Measurements from ENCODE around the gene RACGAP1.

Gene RACGAP1

DNA sequence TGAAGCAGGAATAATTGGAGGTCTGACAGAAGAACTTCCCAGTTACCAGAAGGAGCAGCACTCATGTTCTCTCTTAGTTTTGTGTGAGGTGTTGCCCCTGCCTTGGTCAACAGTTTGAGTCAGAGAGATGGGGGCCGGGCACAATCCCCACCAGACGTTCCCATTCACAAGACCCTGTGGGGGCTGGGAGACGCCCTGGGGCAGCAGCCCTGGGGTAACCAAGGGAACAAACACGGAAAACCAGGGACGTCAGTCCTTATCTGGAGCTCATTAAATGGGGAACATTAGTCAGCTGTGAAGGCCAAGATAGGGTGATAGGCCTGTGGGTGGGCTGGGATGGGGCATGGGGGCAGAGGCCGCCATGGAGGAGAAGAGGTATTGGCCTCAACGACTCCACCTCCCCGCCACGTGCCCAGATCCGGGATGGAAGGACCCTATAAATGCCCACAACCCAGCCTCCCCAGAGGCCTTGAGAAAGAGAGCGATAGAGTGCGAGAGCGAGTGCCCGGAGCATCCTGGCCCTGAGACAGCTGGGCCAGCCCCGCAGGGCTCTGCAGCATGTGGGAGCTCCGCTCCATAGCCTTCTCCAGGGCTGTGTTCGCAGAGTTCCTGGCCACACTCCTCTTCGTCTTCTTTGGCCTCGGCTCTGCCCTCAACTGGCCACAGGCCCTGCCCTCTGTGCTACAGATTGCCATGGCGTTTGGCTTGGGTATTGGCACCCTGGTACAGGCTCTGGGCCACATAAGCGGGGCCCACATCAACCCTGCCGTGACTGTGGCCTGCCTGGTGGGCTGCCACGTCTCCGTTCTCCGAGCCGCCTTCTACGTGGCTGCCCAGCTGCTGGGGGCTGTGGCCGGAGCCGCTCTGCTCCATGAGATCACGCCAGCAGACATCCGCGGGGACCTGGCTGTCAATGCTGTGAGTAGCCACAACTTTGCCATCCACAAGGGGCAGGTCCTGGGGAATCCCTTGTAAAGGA, 74.7 kb downstream of the RACGAP1 start, which contains the start of gene AQP2:
Gene AQP2 (plus strand): TSS at position 465 of the 979 bp plus-strand sequence. CDS start 94 bp downstream, at position 559.
- H3K9me3 ChIP-seq (ENCODE audit: control insufficient read depth in 1 of 2, low read length in 2 of 2): no peaks in the 10 kb centered on the region
- H3K36me3 ChIP-seq (ENCODE audit: control insufficient read depth in 1 of 2, insufficient read depth in 2 of 2, low read length in 2 of 2): no peaks in the 10 kb centered on the region
- no peak within 1 kb of the TSS for H3K4me3 ChIP-seq (ENCODE audit: low read depth in 1 of 2, low read length in 2 of 2)
- no peaks in the 10 kb centered on the region for H3K4me1 ChIP-seq (ENCODE audit: control insufficient read depth in 1 of 2, insufficient read depth in 2 of 2, low read length in 2 of 2)
- H3K27me3 ChIP-seq (ENCODE audit: control insufficient read depth in 1 of 2, insufficient read depth in 2 of 2, low read length in 2 of 2): peaks cover 9% of the 10 kb centered on the region in 2 donors
- no peak within 1 kb of the TSS for H3K9ac ChIP-seq (ENCODE audit: low read depth in 1 of 2, low read length in 2 of 2)
- H3K27ac ChIP-seq (ENCODE audit: low read depth, low read length): no peak within 1 kb of the TSS

DNA sequence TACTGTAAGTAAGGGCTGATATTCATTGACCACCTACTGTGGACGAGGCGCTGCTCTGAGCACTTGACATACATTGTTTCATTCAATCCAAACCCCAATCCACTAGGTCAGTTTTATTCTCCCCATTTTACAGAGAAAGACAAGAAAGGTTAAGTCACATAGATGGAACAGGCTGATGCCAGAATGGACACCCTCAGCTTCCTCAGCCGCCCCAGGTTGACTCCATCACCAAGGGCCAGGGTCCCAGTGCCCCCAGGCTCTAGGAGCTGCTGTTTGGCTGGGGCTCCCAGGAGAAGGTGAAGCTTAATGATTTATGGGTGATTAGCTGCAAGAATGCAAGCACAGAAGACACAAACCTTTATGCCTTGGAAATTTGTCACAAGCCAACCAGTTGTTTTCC, 75.4 kb downstream of the RACGAP1 start:
- no peak overlapping the region for H3K27ac ChIP-seq (ENCODE audit: low read depth, low read length)
- peaks cover 7 to 9% of the 10 kb centered on the region in 2 donors for H3K27me3 ChIP-seq (ENCODE audit: control insufficient read depth in 1 of 2, insufficient read depth in 2 of 2, low read length in 2 of 2)
- no peaks in the 10 kb centered on the region for H3K4me1 ChIP-seq (ENCODE audit: control insufficient read depth in 1 of 2, insufficient read depth in 2 of 2, low read length in 2 of 2)
- H3K9ac ChIP-seq (ENCODE audit: low read depth in 1 of 2, low read length in 2 of 2): no peak overlapping the region
- no peaks in the 10 kb centered on the region for H3K36me3 ChIP-seq (ENCODE audit: control insufficient read depth in 1 of 2, insufficient read depth in 2 of 2, low read length in 2 of 2)
- H3K4me3 ChIP-seq (ENCODE audit: low read depth in 1 of 2, low read length in 2 of 2): no peak overlapping the region
- no peaks in the 10 kb centered on the region for H3K9me3 ChIP-seq (ENCODE audit: control insufficient read depth in 1 of 2, low read length in 2 of 2)

DNA sequence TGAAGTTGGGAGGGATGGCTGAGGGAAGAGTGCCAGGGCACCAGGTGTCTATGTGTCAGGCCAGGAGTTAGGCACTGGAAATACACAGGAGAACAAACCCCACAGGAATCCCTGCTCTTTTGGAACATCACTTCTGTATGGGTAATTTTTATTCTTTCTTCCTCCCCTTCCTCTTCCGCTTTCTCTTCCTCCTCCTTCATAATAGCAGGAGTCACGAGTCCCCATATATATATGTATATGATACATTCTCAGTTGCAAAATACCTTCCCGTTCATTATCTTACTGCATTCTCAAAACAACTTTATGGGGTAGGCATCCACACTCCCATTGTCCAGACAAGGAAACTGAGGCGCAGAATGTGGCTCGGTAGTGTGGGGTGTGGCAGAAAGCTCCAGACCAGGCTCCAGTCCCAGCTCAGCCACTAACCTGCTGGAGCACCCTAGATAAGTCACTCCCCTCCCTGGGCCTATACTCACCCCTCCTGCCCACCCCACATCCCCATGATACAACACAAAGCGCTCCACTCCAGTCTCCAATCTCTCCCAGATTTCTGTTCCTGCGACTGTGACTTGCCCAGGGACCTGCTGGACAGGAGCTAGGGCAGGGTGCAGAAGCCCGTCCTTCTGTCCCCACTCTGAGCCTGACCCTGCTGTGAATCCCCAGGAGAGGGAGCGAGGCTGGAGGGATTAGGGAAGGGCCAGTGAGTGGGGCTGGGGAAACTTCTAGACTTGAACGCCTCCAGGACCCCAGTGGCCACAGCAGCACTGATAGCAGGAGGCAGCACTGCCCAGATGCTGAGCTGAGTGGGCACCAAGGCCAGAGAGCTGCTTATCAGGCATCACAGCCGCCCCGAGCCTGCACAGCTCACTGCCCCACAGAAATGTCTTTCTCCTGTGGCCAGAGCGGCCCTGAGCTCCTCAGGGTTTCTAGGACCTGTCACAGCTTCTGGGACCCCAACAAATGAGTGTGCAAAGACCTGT, 76.1 kb downstream of the RACGAP1 start:
- H3K27ac ChIP-seq (ENCODE audit: low read depth, low read length): no peak overlapping the region

GRCh38 chr12:49947593-49948226, 77.6 kb downstream of the RACGAP1 start:
- no peak overlapping the region for H3K4me3 ChIP-seq (ENCODE audit: low read depth in 1 of 2, low read length in 2 of 2)
- no peak overlapping the region for H3K27ac ChIP-seq (ENCODE audit: low read depth, low read length)
- H3K9me3 ChIP-seq (ENCODE audit: control insufficient read depth in 1 of 2, low read length in 2 of 2): no peaks in the 10 kb centered on the region
- no peaks in the 10 kb centered on the region for H3K36me3 ChIP-seq (ENCODE audit: control insufficient read depth in 1 of 2, insufficient read depth in 2 of 2, low read length in 2 of 2)
- no peak overlapping the region for H3K9ac ChIP-seq (ENCODE audit: low read depth in 1 of 2, low read length in 2 of 2)
- no peaks in the 10 kb centered on the region for H3K27me3 ChIP-seq (ENCODE audit: control insufficient read depth in 1 of 2, insufficient read depth in 2 of 2, low read length in 2 of 2)
- H3K4me1 ChIP-seq (ENCODE audit: control insufficient read depth in 1 of 2, insufficient read depth in 2 of 2, low read length in 2 of 2): peaks cover 0 to 5% of the 10 kb centered on the region in 2 donors

More for the DNA sequence above, 76.1 kb downstream of the RACGAP1 start:
- Histone ChIP-seq H3K4me3 (ENCODE audit: low read depth in 1 of 2, low read length in 2 of 2) (no peak overlapping the region), H3K36me3 (ENCODE audit: control insufficient read depth in 1 of 2, insufficient read depth in 2 of 2, low read length in 2 of 2) (no peaks in the 10 kb centered on the region), H3K9me3 (ENCODE audit: control insufficient read depth in 1 of 2, low read length in 2 of 2) (no peaks in the 10 kb centered on the region), H3K4me1 (ENCODE audit: control insufficient read depth in 1 of 2, insufficient read depth in 2 of 2, low read length in 2 of 2) (no peaks in the 10 kb centered on the region), H3K9ac (ENCODE audit: low read depth in 1 of 2, low read length in 2 of 2) (no peak overlapping the region), H3K27me3 (ENCODE audit: control insufficient read depth in 1 of 2, insufficient read depth in 2 of 2, low read length in 2 of 2) (peaks cover 0 to 4% of the 10 kb centered on the region in 2 donors)

GRCh38 chr12:49946497-49946896, 78.8 kb downstream of the RACGAP1 start:
- no peaks in the 10 kb centered on the region for H3K9me3 ChIP-seq (ENCODE audit: control insufficient read depth in 1 of 2, low read length in 2 of 2)
- no peak overlapping the region for H3K27ac ChIP-seq (ENCODE audit: low read depth, low read length)
- no peak overlapping the region for H3K9ac ChIP-seq (ENCODE audit: low read depth in 1 of 2, low read length in 2 of 2)
- H3K4me3 ChIP-seq (ENCODE audit: low read depth in 1 of 2, low read length in 2 of 2): no peak overlapping the region
- H3K27me3 ChIP-seq (ENCODE audit: control insufficient read depth in 1 of 2, insufficient read depth in 2 of 2, low read length in 2 of 2): no peaks in the 10 kb centered on the region
- no peaks in the 10 kb centered on the region for H3K36me3 ChIP-seq (ENCODE audit: control insufficient read depth in 1 of 2, insufficient read depth in 2 of 2, low read length in 2 of 2)
- H3K4me1 ChIP-seq (ENCODE audit: control insufficient read depth in 1 of 2, insufficient read depth in 2 of 2, low read length in 2 of 2): peaks cover 0 to 5% of the 10 kb centered on the region in 2 donors

- H3K27ac ChIP-seq (ENCODE audit: low read depth, low read length): peak overlapping the region; percentile 22
- H3K4me3 ChIP-seq (ENCODE audit: low read depth in 1 of 2, low read length in 2 of 2): no peak overlapping the region
- no peaks in the 10 kb centered on the region for H3K27me3 ChIP-seq (ENCODE audit: control insufficient read depth in 1 of 2, insufficient read depth in 2 of 2, low read length in 2 of 2)
- peaks cover 0 to 5% of the 10 kb centered on the region in 2 donors for H3K4me1 ChIP-seq (ENCODE audit: control insufficient read depth in 1 of 2, insufficient read depth in 2 of 2, low read length in 2 of 2)
- H3K9me3 ChIP-seq (ENCODE audit: control insufficient read depth in 1 of 2, low read length in 2 of 2): no peaks in the 10 kb centered on the region
- H3K9ac ChIP-seq (ENCODE audit: low read depth in 1 of 2, low read length in 2 of 2): no peak overlapping the region
- H3K36me3 ChIP-seq (ENCODE audit: control insufficient read depth in 1 of 2, insufficient read depth in 2 of 2, low read length in 2 of 2): no peaks in the 10 kb centered on the region
Observed at GRCh38 chr12:49946086-49946485, 79.2 kb downstream of the RACGAP1 start.

- Histone ChIP-seq H3K36me3 (ENCODE audit: control insufficient read depth in 1 of 2, insufficient read depth in 2 of 2, low read length in 2 of 2) (no peaks in the 10 kb centered on the region), H3K4me3 (ENCODE audit: low read depth in 1 of 2, low read length in 2 of 2) (peak overlapping the region; percentile 46 to 56), H3K27ac (ENCODE audit: low read depth, low read length) (peak overlapping the region; percentile 22), H3K9me3 (ENCODE audit: control insufficient read depth in 1 of 2, low read length in 2 of 2) (no peaks in the 10 kb centered on the region), H3K27me3 (ENCODE audit: control insufficient read depth in 1 of 2, insufficient read depth in 2 of 2, low read length in 2 of 2) (no peaks in the 10 kb centered on the region), H3K4me1 (ENCODE audit: control insufficient read depth in 1 of 2, insufficient read depth in 2 of 2, low read length in 2 of 2) (peaks cover 0 to 5% of the 10 kb centered on the region in 2 donors), H3K9ac (ENCODE audit: low read depth in 1 of 2, low read length in 2 of 2) (peak overlapping the region; percentile 24 to 54)
Observed at GRCh38 chr12:49945394-49946080, 79.8 kb downstream of the RACGAP1 start.

DNA sequence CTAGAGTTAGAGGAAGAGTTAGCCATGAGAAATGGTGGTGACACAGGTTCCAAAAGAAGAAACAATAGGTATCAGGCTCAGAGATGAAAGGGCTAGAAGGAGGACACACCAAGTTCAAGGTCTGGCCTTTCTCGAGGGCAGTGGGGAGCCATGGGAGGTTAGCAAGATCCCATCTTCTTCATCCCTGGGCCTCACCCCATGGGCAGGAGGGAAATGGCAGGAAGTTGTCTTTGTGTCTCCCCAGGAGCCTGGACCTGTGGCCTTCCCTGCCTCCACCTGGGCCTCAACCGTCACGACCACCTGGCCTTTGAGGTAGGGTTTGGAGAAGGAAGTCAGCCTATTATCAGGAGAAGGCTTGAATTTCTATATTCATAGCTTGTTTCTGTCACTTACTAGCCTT, 80.6 kb downstream of the RACGAP1 start:
- no peaks in the 10 kb centered on the region for H3K9me3 ChIP-seq (ENCODE audit: control insufficient read depth in 1 of 2, low read length in 2 of 2)

GRCh38 chr12:49944046-49944445, 81.2 kb downstream of the RACGAP1 start:
- Histone ChIP-seq H3K27ac (ENCODE audit: low read depth, low read length) (no peak overlapping the region), H3K36me3 (ENCODE audit: control insufficient read depth in 1 of 2, insufficient read depth in 2 of 2, low read length in 2 of 2) (no peaks in the 10 kb centered on the region), H3K27me3 (ENCODE audit: control insufficient read depth in 1 of 2, insufficient read depth in 2 of 2, low read length in 2 of 2) (no peaks in the 10 kb centered on the region), H3K4me1 (ENCODE audit: control insufficient read depth in 1 of 2, insufficient read depth in 2 of 2, low read length in 2 of 2) (peaks cover 0 to 5% of the 10 kb centered on the region in 2 donors), H3K9me3 (ENCODE audit: control insufficient read depth in 1 of 2, low read length in 2 of 2) (no peaks in the 10 kb centered on the region), H3K4me3 (ENCODE audit: low read depth in 1 of 2, low read length in 2 of 2) (no peak overlapping the region), H3K9ac (ENCODE audit: low read depth in 1 of 2, low read length in 2 of 2) (no peak overlapping the region)

More for the DNA sequence above, 80.6 kb downstream of the RACGAP1 start:
- H3K27ac ChIP-seq (ENCODE audit: low read depth, low read length): no peak overlapping the region
- no peaks in the 10 kb centered on the region for H3K36me3 ChIP-seq (ENCODE audit: control insufficient read depth in 1 of 2, insufficient read depth in 2 of 2, low read length in 2 of 2)
- no peak overlapping the region for H3K9ac ChIP-seq (ENCODE audit: low read depth in 1 of 2, low read length in 2 of 2)
- no peak overlapping the region for H3K4me3 ChIP-seq (ENCODE audit: low read depth in 1 of 2, low read length in 2 of 2)
- peaks cover 0 to 5% of the 10 kb centered on the region in 2 donors for H3K4me1 ChIP-seq (ENCODE audit: control insufficient read depth in 1 of 2, insufficient read depth in 2 of 2, low read length in 2 of 2)
- H3K27me3 ChIP-seq (ENCODE audit: control insufficient read depth in 1 of 2, insufficient read depth in 2 of 2, low read length in 2 of 2): no peaks in the 10 kb centered on the region

All from duodenal mucosa (tissue), 2 donors.